T-helper 2 cell treated with Interferon-gamma antibody and Interleukin-4, amounts not matched to agents 100 ng/mL and 5 ng/mL, for 36 hours (primary cell): ENCODE data around the gene TMEM258. TPM values are rescaled to one million over a fixed set of nuclear protein-coding genes. Genes with fewer than 3 reads are reported as not detected.

Source experiments
- intact Hi-C: fragments of 100-400 bp; cut with micrococcal nuclease; formaldehyde crosslinking; loops from one replicate; pipeline ENCODE4 v1.15.1; 2023
- total RNA-seq: library from RNA; stranded (reverse); gene quantifications from 2 replicates; pipeline ENCODE4 v1.2.3, GENCODE V29; 2022

Gene TMEM258
- total RNA-seq, 1 donor from 2014 or later = 174 TPM

GRCh38 chr11:61777234-61778090 is 14.9 kb downstream of the TMEM258 start:
- intact Hi-C loops = loop anchor here (2.0 kb wide), 1 partner anchor 25 kb away; the partner anchor contains the start of gene MYRF

DNA sequence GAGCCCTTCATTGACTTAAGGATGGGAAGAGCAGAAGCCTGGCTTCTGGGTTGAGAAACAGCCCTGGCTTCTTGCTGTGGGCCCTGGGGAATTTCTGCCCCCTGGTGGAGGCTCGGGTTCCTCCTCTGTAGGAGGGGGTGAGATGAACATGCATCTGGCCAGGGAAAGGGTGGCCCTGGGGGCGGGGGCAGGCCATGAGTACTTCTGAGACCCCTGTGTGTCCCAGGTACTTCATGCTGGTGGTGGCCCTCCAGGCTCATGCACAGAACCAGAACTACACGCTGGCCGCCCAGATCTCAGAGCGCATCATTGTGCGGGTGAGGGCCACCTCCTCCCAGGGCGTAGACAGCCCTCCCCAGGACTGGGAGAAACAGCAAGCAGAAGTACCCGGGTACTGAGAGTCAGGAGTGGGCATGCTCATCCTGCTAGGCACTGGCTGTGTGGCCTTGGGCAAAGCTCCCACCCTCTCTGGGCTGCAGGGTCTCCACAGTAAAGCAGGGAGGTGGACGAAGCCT is 15.8 kb downstream of the TMEM258 start:
- intact Hi-C loops = loop anchor here (2.0 kb wide), 1 partner anchor 24 kb away; the partner anchor contains the start of gene MYRF

GRCh38 chr11:61775606-61776554 is 16.5 kb downstream of the TMEM258 start:
- intact Hi-C loops = loop anchor here (2.0 kb wide), 1 partner anchor 23 kb away; the partner anchor contains the start of gene MYRF

- intact Hi-C loops = no loop called here
These were observed 17.3 kb downstream of the TMEM258 start for GRCh38 chr11:61775106-61775505.

DNA sequence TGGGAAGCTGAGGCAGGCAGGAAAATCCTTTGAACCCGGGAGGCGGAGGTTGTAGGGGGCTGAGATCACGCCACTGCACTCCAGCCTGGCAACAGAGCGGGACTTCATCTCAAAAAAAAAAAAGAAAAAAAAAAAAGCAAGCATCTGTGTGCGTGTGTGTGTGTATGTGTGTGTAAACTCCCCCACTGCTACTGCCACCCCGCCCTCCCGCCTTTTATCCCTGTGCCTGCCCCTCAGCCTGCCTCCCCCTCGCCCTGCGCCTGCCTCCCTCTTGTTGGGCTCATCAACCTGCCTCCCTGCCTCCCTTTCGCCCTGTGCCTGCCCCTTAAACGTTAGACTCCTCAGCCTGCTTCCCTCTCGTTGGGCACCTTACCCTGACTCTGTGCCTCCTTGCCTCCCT is 18.0 kb downstream of the TMEM258 start:
- intact Hi-C loops = no loop called here

DNA sequence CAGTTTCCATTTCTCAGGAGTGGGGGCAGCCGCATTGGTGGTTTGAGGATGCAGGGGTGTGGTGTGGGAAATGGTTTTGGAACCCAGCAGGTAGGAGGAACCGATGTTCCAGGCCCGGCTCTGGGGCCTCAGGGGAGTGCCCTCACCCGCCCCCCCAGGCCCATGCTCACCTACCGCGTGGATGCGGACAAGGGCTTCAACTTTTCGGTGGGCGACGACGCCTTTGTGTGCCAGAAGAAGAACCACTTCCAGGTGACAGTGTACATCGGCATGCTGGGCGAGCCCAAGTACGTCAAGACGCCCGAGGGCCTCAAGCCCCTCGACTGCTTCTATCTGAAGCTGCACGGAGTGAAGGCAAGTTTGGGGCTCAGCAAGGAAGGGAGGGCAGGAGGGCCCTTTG is 18.6 kb downstream of the TMEM258 start:
- intact Hi-C loops = no loop called here

GRCh38 chr11:61773356-61773755 is 19.0 kb downstream of the TMEM258 start:
- intact Hi-C loops = no loop called here

DNA sequence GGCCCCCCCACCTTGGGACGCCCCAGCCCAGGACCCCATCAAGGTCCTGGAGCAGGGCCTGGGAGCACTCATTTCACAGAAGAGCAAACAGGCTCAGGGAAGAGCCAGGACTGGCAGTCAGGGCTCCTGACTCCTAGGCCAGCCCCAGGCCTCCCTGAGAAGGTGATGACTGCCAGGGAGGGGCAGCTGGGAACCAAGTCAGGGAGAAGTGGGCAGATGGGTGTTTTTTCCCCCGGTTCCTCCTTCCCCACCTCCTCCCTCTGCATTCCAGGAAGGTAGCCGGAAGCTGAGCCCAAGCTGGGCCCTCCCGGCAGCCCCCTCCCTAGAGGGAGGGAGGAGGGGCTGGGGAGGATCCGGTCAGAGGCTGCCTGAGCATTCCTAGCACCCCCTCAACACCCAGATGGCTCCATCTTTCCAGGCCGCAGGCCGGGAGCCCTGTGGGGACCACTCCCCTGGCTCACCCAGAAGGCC is 20.4 kb downstream of the TMEM258 start:
- intact Hi-C loops = no loop called here

DNA sequence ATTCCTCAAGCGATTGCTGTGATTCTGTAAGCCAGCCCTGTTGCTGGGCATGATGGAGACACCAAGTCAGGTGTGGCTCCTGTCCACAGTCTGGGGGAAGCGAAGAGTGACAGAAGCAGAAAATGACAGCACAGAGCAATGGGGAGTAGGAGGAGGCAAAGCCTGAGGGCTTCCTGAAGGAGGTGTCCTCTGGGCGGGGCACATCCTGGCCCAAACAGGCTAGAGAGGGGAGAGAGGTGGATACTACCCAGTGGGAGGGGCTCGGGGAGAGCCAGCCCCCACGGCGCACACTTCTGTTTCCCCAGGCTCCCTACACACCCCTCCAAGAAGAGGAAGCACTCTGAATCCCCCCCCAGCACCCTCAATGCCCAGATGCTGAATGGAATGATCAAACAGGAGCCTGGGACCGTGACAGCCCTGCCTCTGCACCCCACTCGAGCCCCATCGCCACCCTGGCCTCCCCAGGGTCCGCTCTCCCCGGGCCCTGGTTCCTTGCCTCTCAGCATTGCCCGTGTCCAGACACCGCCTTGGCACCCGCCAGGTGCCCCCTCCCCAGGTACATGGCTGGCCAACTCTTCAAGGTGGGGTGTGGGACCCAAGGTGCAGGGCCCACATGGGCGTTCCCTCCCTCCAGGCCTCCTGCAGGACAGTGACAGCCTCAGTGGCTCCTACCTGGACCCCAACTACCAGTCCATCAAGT is 21.1 kb downstream of the TMEM258 start:
- intact Hi-C loops = no loop called here

DNA sequence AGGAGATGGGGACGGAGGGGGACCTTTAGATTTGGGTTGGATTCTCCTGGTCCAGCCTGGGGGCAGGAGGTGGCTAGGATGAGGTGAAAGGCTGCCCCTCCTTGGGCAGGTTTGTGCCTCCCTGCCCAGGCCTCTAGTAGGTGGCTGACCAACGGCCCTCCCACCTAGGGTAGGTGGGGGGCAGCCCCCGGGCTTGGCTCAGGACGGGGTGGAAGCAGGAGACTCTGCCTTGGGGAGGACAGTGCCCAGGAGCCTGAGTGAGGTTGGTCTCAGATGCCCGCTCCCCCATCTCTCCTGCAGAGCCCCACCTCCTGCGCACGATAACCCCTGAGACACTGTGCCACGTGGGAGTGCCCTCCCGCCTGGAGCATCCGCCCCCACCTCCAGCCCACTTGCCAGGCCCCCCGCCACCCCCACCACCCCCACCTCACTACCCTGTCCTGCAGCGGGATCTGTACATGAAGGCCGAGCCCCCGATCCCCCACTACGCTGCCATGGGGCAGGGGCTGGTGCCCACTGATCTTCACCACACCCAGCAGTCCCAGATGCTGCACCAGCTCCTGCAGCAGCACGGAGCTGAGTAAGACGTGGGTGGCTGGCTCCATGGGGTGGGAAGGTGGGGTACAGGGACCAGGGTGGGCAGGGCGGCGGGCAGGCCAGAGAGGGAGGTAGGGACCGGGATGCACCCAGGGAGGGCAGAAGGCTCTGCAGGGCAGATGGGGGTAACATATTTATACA is 22.3 kb downstream of the TMEM258 start:
- intact Hi-C loops = no loop called here

DNA sequence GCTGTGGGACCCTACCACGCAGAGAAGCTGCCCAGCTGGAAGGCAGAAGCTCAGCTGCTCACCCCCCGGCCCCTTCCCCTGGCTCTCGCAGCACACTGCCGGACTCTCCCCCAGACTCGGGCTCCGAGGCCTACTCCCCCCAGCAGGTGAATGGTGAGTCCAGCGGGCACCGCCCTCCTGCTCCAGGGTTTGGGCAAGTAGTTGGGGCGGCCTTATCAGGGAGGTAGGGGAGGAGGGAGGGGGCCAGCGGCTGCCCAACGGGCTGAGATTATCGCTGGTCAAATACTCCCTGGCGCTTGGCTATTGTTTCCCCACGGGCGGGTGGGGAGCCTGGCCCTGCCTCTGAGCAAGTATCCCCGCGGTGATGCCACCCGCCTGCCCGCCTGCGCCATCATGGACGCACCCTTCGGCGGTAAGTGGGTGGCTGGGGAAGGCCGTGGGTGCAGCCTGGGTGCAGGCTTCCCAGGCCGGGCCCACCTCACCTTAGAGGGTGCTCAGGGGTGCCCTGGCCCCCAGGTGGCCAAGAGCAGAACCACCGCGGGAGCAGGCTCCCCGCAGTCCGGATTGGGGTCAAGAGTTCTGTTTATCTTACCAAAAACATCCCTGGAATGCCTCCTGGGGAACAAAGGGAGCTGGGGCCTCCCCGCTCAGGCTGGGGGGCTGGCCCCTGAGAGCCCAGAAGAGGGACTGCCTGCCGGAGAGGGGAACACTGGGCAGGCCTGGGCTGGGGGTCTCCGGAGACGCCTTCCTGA is 23.1 kb downstream of the TMEM258 start:
- intact Hi-C loops = no loop called here

- intact Hi-C loops = no loop called here
These were observed 23.9 kb downstream of the TMEM258 start for GRCh38 chr11:61768376-61769076.

DNA sequence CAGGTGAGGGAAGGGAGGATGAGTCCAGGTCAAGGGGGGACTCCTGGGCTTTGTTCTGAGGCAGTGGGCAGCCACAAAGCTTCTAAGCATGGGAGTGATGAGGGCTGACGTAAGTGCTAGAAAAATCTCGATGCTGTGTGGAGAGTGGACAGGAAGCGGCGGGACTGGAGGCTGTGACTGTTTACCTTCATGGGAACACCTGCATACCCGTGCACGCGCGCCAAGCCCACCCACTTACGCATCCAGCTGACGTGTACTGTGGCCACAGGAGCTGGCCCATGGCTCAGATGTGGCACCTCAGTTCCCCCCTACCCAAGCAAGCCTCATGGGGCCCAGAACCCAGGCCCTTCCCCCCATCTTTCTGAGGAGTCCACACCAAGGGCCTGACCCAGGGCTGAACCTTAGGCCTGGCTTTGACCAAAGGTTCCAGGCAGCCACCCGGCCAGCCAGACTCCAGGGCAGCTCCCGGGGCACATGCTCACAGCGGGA is 26.0 kb downstream of the TMEM258 start:
- intact Hi-C loops = no loop called here

GRCh38 chr11:61765550-61766253 is 26.7 kb downstream of the TMEM258 start:
- intact Hi-C loops = no loop called here

DNA sequence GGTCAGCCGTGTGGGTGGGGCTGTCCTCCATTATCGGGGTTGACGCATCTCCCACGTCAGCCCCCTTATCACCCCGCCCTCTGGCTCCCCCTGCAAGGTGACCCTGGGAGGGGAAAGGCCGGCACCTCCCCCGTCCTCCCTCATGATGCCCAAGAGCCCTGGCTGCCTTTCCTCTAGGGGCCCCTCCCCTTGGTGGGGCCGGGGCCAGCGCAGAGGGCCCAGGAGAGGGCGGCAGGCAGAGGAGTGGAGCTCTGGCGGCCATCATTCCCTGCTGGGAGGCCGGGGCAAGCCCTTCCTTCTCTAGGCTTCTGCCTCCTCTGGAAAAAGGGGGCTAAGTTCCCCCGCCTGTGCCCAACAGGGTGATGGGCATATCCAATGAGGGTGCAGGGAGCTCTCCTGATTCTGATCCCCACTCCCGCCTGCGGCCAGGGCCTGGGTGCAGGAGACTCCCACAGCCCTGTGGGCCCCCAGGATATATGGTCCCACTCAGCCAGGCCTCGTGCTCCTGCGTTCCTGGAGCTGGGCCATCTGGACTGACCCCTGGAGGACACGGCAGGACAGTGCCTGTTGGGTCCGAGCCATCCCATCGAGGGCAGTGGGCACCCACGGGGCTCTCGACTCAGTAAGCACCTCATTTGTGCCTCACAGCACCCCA is 27.7 kb downstream of the TMEM258 start:
- intact Hi-C loops = no loop called here

DNA sequence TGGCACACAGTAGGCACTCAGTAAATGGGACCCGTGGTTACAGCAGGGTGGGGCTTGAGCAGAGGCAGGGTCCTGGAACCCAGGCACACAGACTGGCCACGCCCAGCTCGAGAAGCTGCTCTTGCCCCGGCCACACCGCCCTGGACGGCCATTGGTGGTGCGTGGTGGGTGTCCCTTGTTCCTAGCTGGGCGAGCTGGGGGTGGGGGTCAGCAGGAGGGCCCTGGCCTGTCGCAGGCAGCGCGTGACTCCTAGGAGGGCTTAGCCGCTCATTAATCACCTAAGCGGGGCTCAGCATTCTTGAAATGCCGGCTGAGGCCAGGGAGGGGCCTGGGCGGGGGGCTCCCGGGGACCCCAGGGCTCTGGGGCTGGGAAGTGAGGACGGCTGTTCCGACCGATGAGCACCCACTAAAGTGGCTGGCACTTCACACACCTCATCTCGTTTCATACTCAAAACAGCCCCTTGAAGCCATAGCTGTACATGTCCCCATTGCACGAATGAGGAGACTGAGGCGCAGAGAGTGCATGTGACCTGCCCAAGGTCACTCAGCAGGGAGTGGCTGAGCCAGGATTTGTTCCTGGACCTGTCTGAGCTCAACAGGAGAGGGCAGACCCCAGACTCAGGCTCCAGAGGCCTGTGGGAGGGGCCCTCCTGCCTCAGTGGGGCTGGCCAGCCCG is 28.3 kb downstream of the TMEM258 start:
- intact Hi-C loops = no loop called here

- intact Hi-C loops = no loop called here
These were observed 29.6 kb downstream of the TMEM258 start for GRCh38 chr11:61762798-61763197.
